Prostate gland (tissue), 2 donors: Measurements from ENCODE around the gene CLPTM1L.

ENCODE experiments used
- POLR2A ChIP-seq: fragments of 450-650 bp; IDR thresholded peaks from one replicate; pipeline ENCODE4 v1.6.1; 2016; ENCODE audit warnings: antibody characterized with exemption, mild to moderate bottlenecking
- POLR2AphosphoS5 ChIP-seq: sonication (generic); formaldehyde crosslinking; IDR thresholded peaks from one replicate; pipeline ENCODE4 v1.6.1; 2017; ENCODE audit warnings: antibody characterized with exemption
- TF ChIP-seq, protein P1 (sequence below), 4 experiments: fragments of 200-600 bp in 2 of 4; fragments of 450-650 bp in 2 of 4; sonication (generic) in 2 of 4; IDR thresholded peaks; 1 replicate in 3 of 4; 2 replicates in 1 of 4; pipeline ENCODE4 v1.5.1; 2016 to 2019; ENCODE audit warnings: antibody characterized with exemption in 4 of 4, mild to moderate bottlenecking in 2 of 4, moderate library complexity in 2 of 4

DNA sequence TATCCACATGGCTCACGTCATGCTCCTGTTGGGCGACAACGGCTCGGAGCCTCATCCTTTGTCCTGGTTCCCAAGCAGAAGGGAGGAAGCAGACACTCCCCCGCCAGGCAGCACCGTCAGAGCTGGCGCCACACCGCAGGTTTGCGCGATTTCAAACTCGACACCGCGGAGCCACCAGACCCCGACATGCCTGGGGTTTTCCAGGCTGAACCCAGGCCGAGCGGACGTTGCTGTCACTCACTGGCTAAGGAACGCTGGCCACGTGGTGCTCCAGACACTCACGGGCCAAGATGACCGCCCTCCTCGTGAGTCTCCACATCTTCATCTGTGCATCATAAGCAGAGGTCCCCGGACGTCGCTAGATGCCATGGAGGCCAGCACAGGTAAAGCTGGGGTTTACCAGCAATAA, 59.0 kb downstream of the CLPTM1L start:
- TF ChIP-seq, protein P1, sequence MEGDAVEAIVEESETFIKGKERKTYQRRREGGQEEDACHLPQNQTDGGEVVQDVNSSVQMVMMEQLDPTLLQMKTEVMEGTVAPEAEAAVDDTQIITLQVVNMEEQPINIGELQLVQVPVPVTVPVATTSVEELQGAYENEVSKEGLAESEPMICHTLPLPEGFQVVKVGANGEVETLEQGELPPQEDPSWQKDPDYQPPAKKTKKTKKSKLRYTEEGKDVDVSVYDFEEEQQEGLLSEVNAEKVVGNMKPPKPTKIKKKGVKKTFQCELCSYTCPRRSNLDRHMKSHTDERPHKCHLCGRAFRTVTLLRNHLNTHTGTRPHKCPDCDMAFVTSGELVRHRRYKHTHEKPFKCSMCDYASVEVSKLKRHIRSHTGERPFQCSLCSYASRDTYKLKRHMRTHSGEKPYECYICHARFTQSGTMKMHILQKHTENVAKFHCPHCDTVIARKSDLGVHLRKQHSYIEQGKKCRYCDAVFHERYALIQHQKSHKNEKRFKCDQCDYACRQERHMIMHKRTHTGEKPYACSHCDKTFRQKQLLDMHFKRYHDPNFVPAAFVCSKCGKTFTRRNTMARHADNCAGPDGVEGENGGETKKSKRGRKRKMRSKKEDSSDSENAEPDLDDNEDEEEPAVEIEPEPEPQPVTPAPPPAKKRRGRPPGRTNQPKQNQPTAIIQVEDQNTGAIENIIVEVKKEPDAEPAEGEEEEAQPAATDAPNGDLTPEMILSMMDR (IDR thresholded peaks at IDR 0.05): no peak
- TF ChIP-seq POLR2A (no peak), POLR2AphosphoS5 (no peak)
